ENCODE data around the gene RABL3.
"Not testable (repeated sequence)": the region's sequence is repeated elsewhere in the genome, so short reads cannot be mapped to it uniquely, and the experiment has no call there.

The RABL3 gene

GRCh38 chr3:120742198-120742848 lies at the start of gene RABL3, which contains the start of gene GTF2E1:
RABL3 (minus strand) TSS chr3:120742516; CDS start chr3:120742507, 9 bp downstream.
GTF2E1 (plus strand) TSS chr3:120742744; CDS start chr3:120750553, 7,809 bp downstream.
- peak; percentile 100 for DNase-seq

- DNase-seq: no peak
Measured at GRCh38 chr3:120791913-120792312, 49.6 kb upstream of the RABL3 start.

GRCh38 chr3:120791010-120791409 lies 48.7 kb upstream of the RABL3 start:
- no peak for DNase-seq

- DNase-seq: not testable (repeated sequence)
Measured at GRCh38 chr3:120785832-120786231, 43.5 kb upstream of the RABL3 start.

- no peak for DNase-seq
Measured at GRCh38 chr3:120780977-120781376, 38.7 kb upstream of the RABL3 start.

GRCh38 chr3:120778776-120779175 lies 36.5 kb upstream of the RABL3 start:
- no peak for DNase-seq

- DNase-seq: no peak
Measured at GRCh38 chr3:120775411-120775810, 33.1 kb upstream of the RABL3 start.

GRCh38 chr3:120773932-120774331 lies 31.6 kb upstream of the RABL3 start:
- DNase-seq: no peak

- DNase-seq: no peak
Measured at GRCh38 chr3:120772081-120772480, 29.8 kb upstream of the RABL3 start.

GRCh38 chr3:120770891-120771290 lies 28.6 kb upstream of the RABL3 start:
- DNase-seq: no peak

- DNase-seq: no peak
Measured at GRCh38 chr3:120769436-120769835, 27.1 kb upstream of the RABL3 start.

GRCh38 chr3:120767106-120767505 lies 24.8 kb upstream of the RABL3 start:
- DNase-seq: no peak

- DNase-seq: no peak
Measured at GRCh38 chr3:120766576-120766975, 24.3 kb upstream of the RABL3 start.

- DNase-seq: no peak
Measured at GRCh38 chr3:120765830-120766493, 23.6 kb upstream of the RABL3 start.

- no peak for DNase-seq
Measured at GRCh38 chr3:120764206-120764605, 21.9 kb upstream of the RABL3 start.

- DNase-seq: no peak
Measured at GRCh38 chr3:120763601-120764000, 21.3 kb upstream of the RABL3 start.

GRCh38 chr3:120762615-120763014 lies 20.3 kb upstream of the RABL3 start:
- DNase-seq: no peak

- not testable (repeated sequence) for DNase-seq
Measured at GRCh38 chr3:120758551-120758950, 16.2 kb upstream of the RABL3 start.

GRCh38 chr3:120756061-120756460 lies 13.7 kb upstream of the RABL3 start:
- no peak for DNase-seq

GRCh38 chr3:120753810-120754209 lies 11.5 kb upstream of the RABL3 start:
- no peak for DNase-seq

GRCh38 chr3:120752865-120753264 lies 10.5 kb upstream of the RABL3 start:
- DNase-seq: no peak

- no peak for DNase-seq
Measured at GRCh38 chr3:120752230-120752629, 9.9 kb upstream of the RABL3 start.

- no peak for DNase-seq
Measured at GRCh38 chr3:120749843-120750242, 7.5 kb upstream of the RABL3 start.

GRCh38 chr3:120745466-120745865 lies 3.1 kb upstream of the RABL3 start:
- no peak for DNase-seq

Data from NCI-H524 treated with DMSO at 0.1 percent for 48 hours (cell line).